Germinal center (tissue), 1 donor: ENCODE measurements around the gene NPAS3.

Source experiments
- DNase-seq: peaks from one replicate; pipeline ENCODE4 v3.0.0; 2012; ENCODE audit warnings: mixed read lengths, low spot score

The NPAS3 gene

GRCh38 chr14:33381717-33382116, 443.0 kb downstream of the NPAS3 start:
- no peak for DNase-seq

- no peak for DNase-seq
Measured at GRCh38 chr14:33386140-33386539, 447.5 kb downstream of the NPAS3 start.

- DNase-seq = no peak
Measured at GRCh38 chr14:33386781-33387180, 448.1 kb downstream of the NPAS3 start.

DNA sequence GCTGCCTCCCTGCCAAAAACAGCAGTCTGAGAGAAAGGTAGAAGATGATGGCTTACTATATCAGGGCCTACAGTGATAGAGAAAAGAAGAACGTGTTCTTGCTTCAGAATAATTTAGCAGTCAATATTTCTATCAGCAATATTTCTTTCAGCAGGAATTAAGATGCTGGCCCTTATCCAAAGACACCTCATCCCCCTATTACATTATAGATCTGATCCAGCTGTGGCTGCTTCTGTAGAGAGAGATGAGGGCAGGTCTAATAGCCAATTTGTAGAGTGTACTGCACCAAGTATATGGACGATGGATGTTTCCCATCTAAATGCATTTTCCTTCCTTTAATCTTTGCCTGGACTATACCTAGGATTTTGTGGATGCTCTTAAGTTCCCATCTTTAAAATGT, 451.7 kb downstream of the NPAS3 start:
- DNase-seq = no peak

DNA sequence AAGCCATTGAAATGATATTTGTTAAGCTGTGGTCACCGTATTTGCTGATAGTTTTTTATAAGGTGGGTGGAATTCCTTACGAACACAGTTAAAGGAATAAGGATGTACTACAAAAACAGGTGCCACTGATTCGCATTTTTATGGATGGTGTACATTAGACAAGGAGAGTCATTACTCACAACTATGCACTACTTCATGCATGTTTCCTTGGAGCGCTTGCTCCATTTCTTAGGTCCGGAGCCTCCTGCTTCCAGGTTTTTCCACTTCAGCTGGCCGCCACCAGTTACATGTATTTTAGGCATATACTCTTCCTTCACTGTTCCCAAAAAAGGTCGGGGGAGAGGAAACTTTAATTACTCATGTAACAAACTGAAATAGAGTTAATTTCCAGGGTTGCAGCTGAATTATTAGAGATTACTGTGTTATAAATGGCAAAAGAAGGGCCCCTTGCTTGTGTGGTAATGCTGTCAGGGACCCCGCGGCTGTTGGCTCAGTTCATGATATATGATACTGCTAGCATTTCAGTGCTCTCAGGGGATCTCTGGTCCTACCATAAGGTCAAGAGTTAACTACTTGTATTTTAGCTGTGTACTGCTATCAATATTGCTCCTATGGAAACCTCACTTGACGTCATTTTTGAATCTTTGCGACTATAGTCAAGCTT, 454.7 kb downstream of the NPAS3 start:
- no peak for DNase-seq

GRCh38 chr14:33393895-33394368, 455.3 kb downstream of the NPAS3 start:
- no peak for DNase-seq

DNA sequence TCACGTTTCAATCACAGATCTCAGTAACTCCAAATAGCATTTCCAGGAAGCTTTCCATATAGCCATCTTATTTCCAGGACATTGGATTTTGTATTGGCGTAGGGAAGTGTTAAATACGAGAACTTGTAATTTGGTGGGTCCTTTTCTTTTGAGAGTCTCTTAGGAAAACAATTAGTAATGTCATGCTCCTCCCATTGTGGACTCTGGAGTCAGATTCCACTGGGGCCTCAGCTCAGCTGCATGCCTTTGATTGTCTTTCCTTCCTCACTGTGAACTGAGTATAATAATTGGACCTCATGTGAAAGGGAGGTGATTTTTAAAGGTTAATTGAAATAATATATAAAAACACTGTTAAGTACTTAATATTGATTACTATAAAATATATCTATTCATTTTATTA, 462.6 kb downstream of the NPAS3 start:
- DNase-seq = no peak

DNA sequence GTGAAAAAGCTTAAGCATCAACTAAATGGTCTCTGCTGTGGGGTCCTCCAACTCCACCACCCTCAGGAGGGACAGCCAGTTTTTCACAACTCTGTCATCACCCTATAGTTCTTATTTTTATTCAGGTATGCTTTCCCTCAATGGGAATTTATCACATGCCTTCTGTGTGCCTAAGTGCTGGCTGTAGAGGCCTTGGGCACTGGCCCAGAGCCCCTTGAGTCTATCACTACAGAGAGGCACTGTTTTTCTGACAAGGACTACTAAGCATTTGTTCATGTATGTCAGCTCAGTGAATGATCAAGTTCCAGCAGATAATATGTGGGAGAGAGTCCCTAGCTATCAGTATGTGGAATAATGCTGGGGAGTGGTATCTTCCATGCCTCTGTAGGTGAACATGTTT, 463.9 kb downstream of the NPAS3 start:
- DNase-seq = no peak

DNA sequence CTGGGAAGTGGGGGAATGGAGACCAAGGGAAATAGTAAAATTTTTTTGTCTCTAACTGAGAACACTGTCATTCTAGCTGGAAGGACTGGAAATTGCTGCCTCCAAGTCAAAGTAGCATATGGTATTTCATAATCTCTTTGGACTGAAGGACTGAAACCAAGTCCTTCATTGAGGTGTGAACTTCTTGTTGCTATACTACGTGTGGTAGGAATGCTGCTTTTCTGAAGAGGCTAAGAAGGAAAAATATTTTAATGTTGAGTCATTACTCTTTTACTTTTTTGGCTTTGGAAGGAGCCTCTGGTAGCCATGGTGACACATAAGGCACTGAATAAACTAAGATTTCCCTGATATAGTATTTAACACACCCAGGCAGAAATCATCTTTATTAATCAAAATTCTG, 465.4 kb downstream of the NPAS3 start:
- DNase-seq = no peak

- no peak for DNase-seq
Measured at GRCh38 chr14:33404964-33405574, 466.4 kb downstream of the NPAS3 start.

DNA sequence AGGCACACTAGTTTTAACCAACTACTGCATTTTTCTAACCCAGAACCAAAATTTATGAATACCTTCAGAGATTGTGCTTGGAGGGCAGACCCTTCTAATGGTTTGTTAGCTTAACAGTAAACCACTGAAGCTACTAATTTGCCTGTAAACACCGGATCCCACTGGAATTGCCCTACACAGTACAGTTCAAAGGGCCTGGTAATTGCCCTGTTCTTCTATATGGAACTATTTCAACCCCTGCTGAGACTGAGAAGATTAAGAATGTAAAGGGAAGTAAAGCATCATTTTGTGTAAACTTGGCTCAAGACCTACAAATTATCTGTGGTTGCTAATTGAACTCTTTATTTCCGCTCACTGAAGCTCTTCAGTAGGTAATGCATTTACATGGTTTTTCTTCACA, 468.1 kb downstream of the NPAS3 start:
- DNase-seq = no peak

GRCh38 chr14:33408291-33408690, 469.6 kb downstream of the NPAS3 start:
- no peak for DNase-seq

GRCh38 chr14:33412450-33412849, 473.8 kb downstream of the NPAS3 start:
- DNase-seq = no peak

- no peak for DNase-seq
Measured at GRCh38 chr14:33413381-33413780, 474.7 kb downstream of the NPAS3 start.

- no peak for DNase-seq
Measured at GRCh38 chr14:33414041-33414440, 475.4 kb downstream of the NPAS3 start.

- no peak for DNase-seq
Measured at GRCh38 chr14:33420051-33420627, 481.5 kb downstream of the NPAS3 start.

DNA sequence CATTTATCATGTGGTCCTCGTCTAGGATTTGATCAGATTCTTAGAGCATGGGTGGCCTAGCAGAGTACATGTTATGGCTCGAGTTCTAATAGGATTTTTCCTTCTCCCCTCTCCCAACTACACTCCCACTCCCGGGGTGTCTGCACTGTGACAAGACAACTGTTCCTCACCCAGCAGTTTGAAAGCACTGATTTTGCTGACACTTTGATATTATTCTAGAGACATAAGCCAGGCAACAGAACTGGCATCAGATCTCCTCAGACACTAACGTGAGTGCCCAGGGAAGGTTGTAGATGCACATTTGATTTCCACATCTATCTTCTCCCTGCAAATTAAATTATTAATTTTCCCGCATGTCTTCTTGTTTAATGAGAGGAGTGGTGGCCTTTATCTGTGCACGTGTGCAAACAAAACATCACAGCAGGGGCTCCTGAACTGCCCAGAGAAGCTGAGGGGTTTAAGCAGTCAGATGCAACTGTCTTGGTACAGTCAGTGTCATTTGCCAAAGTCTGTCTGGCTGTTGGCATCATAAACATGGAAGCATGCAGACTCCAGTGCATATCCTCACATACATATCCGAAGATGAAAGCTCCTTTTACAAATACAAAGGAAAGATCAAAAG, 491.8 kb downstream of the NPAS3 start:
- DNase-seq = no peak

GRCh38 chr14:33432407-33433023, 493.8 kb downstream of the NPAS3 start:
- no peak for DNase-seq

DNA sequence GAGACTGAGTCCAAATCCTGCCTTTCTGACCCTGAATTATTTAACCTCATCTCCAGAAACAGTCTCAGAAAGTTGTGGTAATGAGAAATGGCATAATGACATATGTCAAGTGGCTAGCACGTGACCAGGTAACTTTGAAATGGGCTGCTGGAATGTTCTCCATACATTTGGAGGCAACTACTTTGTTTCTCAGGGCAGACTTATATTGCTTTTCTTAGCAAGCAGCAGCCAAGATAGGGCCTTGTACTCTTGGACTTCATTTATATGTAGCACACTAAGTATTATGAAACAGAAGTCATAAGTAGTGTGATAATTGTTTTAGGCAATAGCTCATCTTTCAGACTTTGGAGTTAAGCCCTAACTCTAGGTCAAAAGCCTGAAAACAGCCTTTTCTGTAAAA, 494.7 kb downstream of the NPAS3 start:
- no peak for DNase-seq

- no peak for DNase-seq
Measured at GRCh38 chr14:33435911-33436689, 497.4 kb downstream of the NPAS3 start.

- DNase-seq = no peak
Measured at GRCh38 chr14:33441633-33442032, 503.0 kb downstream of the NPAS3 start.

DNA sequence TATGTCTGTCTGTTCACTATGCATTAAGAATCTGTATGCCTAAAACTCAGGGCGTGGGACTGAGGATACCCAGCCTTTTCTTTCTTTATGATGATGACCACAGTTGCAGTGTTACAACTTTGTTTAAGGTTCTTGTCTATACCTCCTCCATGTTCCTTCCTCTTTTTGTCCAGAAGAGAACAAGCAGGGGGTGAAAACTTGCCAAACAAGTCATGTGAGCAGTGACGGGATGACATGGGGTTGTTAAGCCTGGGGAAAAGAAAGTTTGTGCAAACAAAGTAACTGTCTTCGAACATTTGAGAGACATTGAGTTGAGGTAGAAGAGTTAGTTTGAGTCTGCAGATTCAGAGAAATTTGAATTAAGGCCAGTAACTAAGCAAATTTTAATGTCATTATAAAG, 505.5 kb downstream of the NPAS3 start:
- no peak for DNase-seq
